Peyer's patch (tissue), 4 donors: ENCODE measurements around the gene SEMA5A.

Experiments used
- CTCF ChIP-seq, 6 experiments: fragments of 450-650 bp in 4 of 6; fragments of 200-600 bp in 2 of 6; sonication (generic) in 1 of 6; IDR thresholded peaks; one replicate each; pipeline ENCODE4 v1.5.1; 2017 to 2019; ENCODE audit warnings: antibody characterized with exemption in 6 of 6, mild to moderate bottlenecking in 3 of 6, moderate library complexity in 1 of 6
- POLR2A ChIP-seq, 2 donors: fragments of 450-650 bp; IDR thresholded peaks; one replicate each; pipeline ENCODE4 v1.5.1; 2017; ENCODE audit warnings: antibody characterized with exemption in 2 of 2, mild to moderate bottlenecking in 2 of 2, moderate library complexity in 2 of 2

GRCh38 chr5:9069650-9070049, 476.2 kb downstream of the SEMA5A start:
- TF ChIP-seq CTCF (IDR thresholded peaks at IDR 0.05): no peak
- no peak for TF ChIP-seq POLR2A (IDR thresholded peaks at IDR 0.05)
